Measurements from ENCODE around the gene CHAMP1.
A peak's percentile ranks its signal among the peaks of the same experiment; 100 is the strongest.

GRCh38 chr13:114281351-114282040 is 32.8 kb upstream of the CHAMP1 start, which contains the start of gene UPF3A:
- TF ChIP-seq POLR2A (IDR thresholded peaks at IDR 0.05; ENCODE audit: low read depth, low read length) (peak; percentile 93), TAF1 (IDR thresholded peaks at IDR 0.05; ENCODE audit: borderline replicate concordance, low read depth, low read length) (peak; percentile 61), POLR2AphosphoS5 (IDR thresholded peaks at IDR 0.05; ENCODE audit: low read depth, low read length) (peak; percentile 75)

All from GM12892 (cell line).